WTC11 (cell line): ENCODE data around the gene BEGAIN. TPM values are rescaled to one million over a fixed set of nuclear protein-coding genes. Genes with fewer than 3 reads are reported as not detected.

Experiments used
- ATAC-seq: fragments of 200-7000 bp; cut with Tn5 transposase; 2 replicates; pipeline ENCODE4 v1.10.0; 2021; ENCODE audit warnings: mild to moderate bottlenecking, moderate library complexity
- CTCF ChIA-PET: fragments of 300-600 bp; sonication (Branson Sonifier 250); formaldehyde crosslinking; loops from one replicate; lab custom pipeline; 2021; ENCODE audit warnings: antibody characterized with exemption; lab: Charles Lee
- POLR2A ChIA-PET: fragments of 350-600 bp; sonication (Branson Sonifier 250); formaldehyde crosslinking; loops from one replicate; lab custom pipeline; 2021; ENCODE audit warnings: antibody characterized with exemption; lab: Charles Lee
- DNase-seq: peaks from one replicate; pipeline ENCODE4 v3.0.0; 2021; ENCODE audit warnings: low spot score
- H3K27ac Mint-ChIP-seq: 2 replicates; pipeline ENCODE4 v1.8.0; 2021; ENCODE audit warnings: mixed read lengths
- H3K27me3 Mint-ChIP-seq: 2 replicates; pipeline ENCODE4 v1.8.0; 2021; ENCODE audit warnings: low read depth, mild to moderate bottlenecking, moderate library complexity, mixed read lengths
- H3K36me3 Mint-ChIP-seq: 2 replicates; pipeline ENCODE4 v1.8.0; 2021; ENCODE audit warnings: mixed read lengths
- H3K4me1 Mint-ChIP-seq: 2 replicates; pipeline ENCODE4 v1.8.0; 2022; ENCODE audit warnings: mixed read lengths
- H3K4me3 Mint-ChIP-seq: 2 replicates; pipeline ENCODE4 v1.8.0; 2021; ENCODE audit warnings: mild to moderate bottlenecking, moderate library complexity, mixed read lengths
- H3K9me3 Mint-ChIP-seq: 2 replicates; pipeline ENCODE4 v1.8.0; 2021; ENCODE audit warnings: mixed read lengths
- AR ChIP-seq: fragments of 250-450 bp; sonication (Bioruptor Pico); IDR thresholded peaks from 2 replicates; pipeline ENCODE4 v1.9.0; 2021; ENCODE audit warnings: mild to moderate bottlenecking
- CBFB ChIP-seq: sonication (generic); formaldehyde crosslinking; IDR thresholded peaks from 2 replicates; pipeline ENCODE4 v1.8.1; 2022; ENCODE audit warnings: mild to moderate bottlenecking, low read depth, missing genetic modification reagents
- CREB1 ChIP-seq: sonication (generic); formaldehyde crosslinking; IDR thresholded peaks from 2 replicates; pipeline ENCODE4 v1.8.0; 2023; ENCODE audit warnings: mild to moderate bottlenecking, missing genetic modification reagents
- CTCF ChIP-seq: fragments of 200-600 bp; IDR thresholded peaks from 2 replicates; pipeline ENCODE4 v1.8.0; 2022; ENCODE audit warnings: antibody characterized with exemption
- E2F4 ChIP-seq: sonication (generic); formaldehyde crosslinking; IDR thresholded peaks from 2 replicates; pipeline ENCODE4 v1.8.1; 2022; ENCODE audit warnings: low read depth, mild to moderate bottlenecking, moderate library complexity, missing genetic modification reagents, borderline replicate concordance
- FOXJ3 ChIP-seq: sonication (generic); formaldehyde crosslinking; IDR thresholded peaks from 2 replicates; pipeline ENCODE4 v1.9.0; 2021; ENCODE audit warnings: missing genetic modification reagents, mild to moderate bottlenecking, borderline replicate concordance
- MYBL2 ChIP-seq: sonication (generic); formaldehyde crosslinking; IDR thresholded peaks from 2 replicates; pipeline ENCODE4 v1.8.1; 2023; ENCODE audit warnings: mild to moderate bottlenecking, moderate library complexity, missing genetic modification reagents
- RELA ChIP-seq: sonication (generic); formaldehyde crosslinking; IDR thresholded peaks from 2 replicates; pipeline ENCODE4 v1.8.1; 2022; ENCODE audit warnings: missing genetic modification reagents, mild to moderate bottlenecking, borderline replicate concordance
- SMAD3 ChIP-seq: sonication (generic); formaldehyde crosslinking; IDR thresholded peaks from 2 replicates; pipeline ENCODE4 v1.8.0; 2022; ENCODE audit warnings: missing genetic modification reagents, mild to moderate bottlenecking, borderline replicate concordance
- ZNF121 ChIP-seq: sonication (generic); formaldehyde crosslinking; IDR thresholded peaks from 2 replicates; pipeline ENCODE4 v1.8.0; 2023; ENCODE audit warnings: missing genetic modification reagents
- ZNF219 ChIP-seq: sonication (generic); formaldehyde crosslinking; IDR thresholded peaks from 2 replicates; pipeline ENCODE4 v1.8.0; 2023; ENCODE audit warnings: missing genetic modification reagents, mild to moderate bottlenecking, borderline replicate concordance
- ZNF317 ChIP-seq: sonication (generic); formaldehyde crosslinking; IDR thresholded peaks from 2 replicates; pipeline ENCODE4 v1.8.1; 2023; ENCODE audit warnings: low read depth, mild to moderate bottlenecking, moderate library complexity, missing genetic modification reagents, borderline replicate concordance
- ZNF512 ChIP-seq: sonication (generic); formaldehyde crosslinking; IDR thresholded peaks from 2 replicates; pipeline ENCODE4 v1.8.1; 2022; ENCODE audit warnings: missing genetic modification reagents, borderline replicate concordance
- total RNA-seq: library from RNA; stranded (reverse); gene quantifications from 3 replicates; pipeline ENCODE4 v1.2.3, GENCODE V29; 2021
- TF ChIP-seq, protein P1 (sequence below): fragments of 250-450 bp; sonication (Bioruptor Pico); IDR thresholded peaks from 2 replicates; pipeline ENCODE4 v1.8.0; 2021; ENCODE audit warnings: mild to moderate bottlenecking
- TF ChIP-seq, protein P2 (sequence below): fragments of 250-450 bp; sonication (Bioruptor Pico); conservative IDR thresholded peaks from 2 replicates; pipeline ENCODE4 v1.9.0; 2021; ENCODE audit warnings: mild to moderate bottlenecking
- TF ChIP-seq, protein P3 (sequence below): sonication (generic); formaldehyde crosslinking; IDR thresholded peaks from 2 replicates; pipeline ENCODE4 v1.8.1; 2022; ENCODE audit warnings: low read depth, missing genetic modification reagents, borderline replicate concordance

The BEGAIN gene
- total RNA-seq, 1 experiment from 2014 or later, result 1.3 TPM

- TF ChIP-seq CTCF, result no peak
- no peak for TF ChIP-seq CREB1 (CRISPR knock-in tag)
- TF ChIP-seq, protein P1, sequence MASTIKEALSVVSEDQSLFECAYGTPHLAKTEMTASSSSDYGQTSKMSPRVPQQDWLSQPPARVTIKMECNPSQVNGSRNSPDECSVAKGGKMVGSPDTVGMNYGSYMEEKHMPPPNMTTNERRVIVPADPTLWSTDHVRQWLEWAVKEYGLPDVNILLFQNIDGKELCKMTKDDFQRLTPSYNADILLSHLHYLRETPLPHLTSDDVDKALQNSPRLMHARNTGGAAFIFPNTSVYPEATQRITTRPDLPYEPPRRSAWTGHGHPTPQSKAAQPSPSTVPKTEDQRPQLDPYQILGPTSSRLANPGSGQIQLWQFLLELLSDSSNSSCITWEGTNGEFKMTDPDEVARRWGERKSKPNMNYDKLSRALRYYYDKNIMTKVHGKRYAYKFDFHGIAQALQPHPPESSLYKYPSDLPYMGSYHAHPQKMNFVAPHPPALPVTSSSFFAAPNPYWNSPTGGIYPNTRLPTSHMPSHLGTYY (CRISPR knock-in tag), result no peak
- TF ChIP-seq, all 79 proteins: peak for 0
Observed at GRCh38 chr14:100628225-100628624, 41.0 kb upstream of the BEGAIN start (continued).

- no peak for TF ChIP-seq E2F4 (CRISPR knock-in tag)
- TF ChIP-seq ZNF512, result no peak
- no peak for TF ChIP-seq ZNF317
- TF ChIP-seq, protein P2, sequence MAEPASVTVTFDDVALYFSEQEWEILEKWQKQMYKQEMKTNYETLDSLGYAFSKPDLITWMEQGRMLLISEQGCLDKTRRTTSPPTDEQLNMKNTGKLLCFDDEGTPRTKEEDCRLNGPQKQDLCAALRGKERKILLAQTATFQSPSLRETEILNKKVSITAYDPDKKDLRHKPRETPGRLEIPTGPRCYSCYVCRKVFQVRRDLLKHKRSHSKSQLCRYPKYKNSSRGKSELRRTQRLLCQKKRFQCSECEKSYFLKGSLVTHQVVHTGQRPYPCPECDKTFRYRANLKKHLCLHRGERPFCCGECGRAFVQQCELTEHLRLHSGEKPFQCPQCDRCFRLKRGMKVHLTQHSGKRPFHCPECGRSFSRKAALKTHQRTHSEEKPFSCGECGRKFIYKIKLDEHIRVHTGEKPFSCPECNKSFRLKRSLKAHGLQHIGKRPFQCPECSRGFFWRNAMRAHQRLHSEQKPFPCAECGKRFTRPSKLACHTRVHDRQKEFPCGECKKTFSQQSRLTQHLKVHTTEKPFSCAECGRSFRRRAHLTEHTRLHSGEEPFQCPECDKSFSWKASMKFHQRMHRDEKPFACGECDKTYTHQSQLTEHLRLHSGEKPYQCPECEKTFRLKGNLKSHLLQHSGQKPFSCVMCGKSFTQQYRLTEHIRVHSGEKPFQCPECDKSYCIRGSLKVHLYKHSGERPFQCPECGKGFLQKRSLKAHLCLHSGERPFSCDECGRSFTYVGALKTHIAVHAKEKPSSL (CRISPR knock-in tag), result no peak
- no peak for TF ChIP-seq CBFB (CRISPR knock-in tag)
- no peak for TF ChIP-seq SMAD3 (CRISPR knock-in tag)
- TF ChIP-seq ZNF121 (CRISPR knock-in tag), result no peak
- TF ChIP-seq RELA (CRISPR knock-in tag), result no peak
- no peak for TF ChIP-seq MYBL2 (CRISPR knock-in tag)
- no peak for TF ChIP-seq ZNF219 (CRISPR knock-in tag)
- TF ChIP-seq AR (CRISPR knock-in tag), result no peak
- TF ChIP-seq FOXJ3, result no peak
- TF ChIP-seq, protein P3, sequence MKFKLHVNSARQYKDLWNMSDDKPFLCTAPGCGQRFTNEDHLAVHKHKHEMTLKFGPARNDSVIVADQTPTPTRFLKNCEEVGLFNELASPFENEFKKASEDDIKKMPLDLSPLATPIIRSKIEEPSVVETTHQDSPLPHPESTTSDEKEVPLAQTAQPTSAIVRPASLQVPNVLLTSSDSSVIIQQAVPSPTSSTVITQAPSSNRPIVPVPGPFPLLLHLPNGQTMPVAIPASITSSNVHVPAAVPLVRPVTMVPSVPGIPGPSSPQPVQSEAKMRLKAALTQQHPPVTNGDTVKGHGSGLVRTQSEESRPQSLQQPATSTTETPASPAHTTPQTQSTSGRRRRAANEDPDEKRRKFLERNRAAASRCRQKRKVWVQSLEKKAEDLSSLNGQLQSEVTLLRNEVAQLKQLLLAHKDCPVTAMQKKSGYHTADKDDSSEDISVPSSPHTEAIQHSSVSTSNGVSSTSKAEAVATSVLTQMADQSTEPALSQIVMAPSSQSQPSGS (CRISPR knock-in tag), result no peak
- TF ChIP-seq CREB1 (CRISPR knock-in tag), result no peak
- no peak overlapping the region for H3K4me3 Mint-ChIP-seq
- no peaks in the 10 kb centered on the region for H3K36me3 Mint-ChIP-seq
- no peak overlapping the region for H3K27ac Mint-ChIP-seq
- ChIA-PET CTCF (interaction anchor here (1.1 kb wide), 1 partner anchor 86 kb away, joined by 4 read pairs; no protein-coding TSS in a partner anchor), POLR2A (no interaction called here)
- ATAC-seq (no peak), DNase-seq (no peak)
- H3K9me3 Mint-ChIP-seq, result peaks cover 4% of the 10 kb centered on the region
- 0 out of 2 replicates have a peak, but pooled peaks cover 3% of the 10 kb centered on the region for H3K4me1 Mint-ChIP-seq
- H3K27me3 Mint-ChIP-seq, result peaks cover 2% of the 10 kb centered on the region; the same call in 1 of the 2 replicates
Observed at GRCh38 chr14:100626614-100627013, 39.4 kb upstream of the BEGAIN start.
